ENCODE measurements around the gene C20orf173. TPM values are rescaled to one million over a fixed set of nuclear protein-coding genes. Genes with fewer than 3 reads are reported as not detected.

The C20orf173 gene
- total and polyA plus RNA-seq, 2 of the 13 experiments (the other 11 are each of a cell fraction or from before 2014, with no cell fraction given), result not detected

GRCh38 chr20:35564905-35565304, 35.5 kb upstream of the C20orf173 start:
- H3K9me3 ChIP-seq (ENCODE audit: low read length), result no peaks in the 10 kb centered on the region
- H3K27ac ChIP-seq (ENCODE audit: extremely low read length, insufficient read depth, low read length), result no peak overlapping the region
- in situ Hi-C loops (cut with HindIII; ENCODE audit: extremely low pct_ligation_motif_present, low pct_unique_long_range_greater_than_20kb), result no loop called here
- POLR2A ChIA-PET, result no interaction called here
- H3K4me3 ChIP-seq (replicated peaks in 1 of 3; ENCODE audit: insufficient read depth in 1 of 3, low read depth in 2 of 3, low read length in 3 of 3), result no peak overlapping the region
- no peak overlapping the region for H3K9ac ChIP-seq (ENCODE audit: insufficient read depth, low read depth, low read length)
- no TSS peak for BruUV-seq (replicated peaks)
- no peak for FAIRE-seq
- H3K27me3 ChIP-seq (ENCODE audit: control insufficient read depth in 1 of 2, insufficient read depth in 2 of 2, low read length in 2 of 2), result no peaks in the 10 kb centered on the region
- DNase-seq (ENCODE audit: low spot score), result no peak
- CTCF ChIA-PET (ENCODE audit: low intra/inter-chr PET ratio, low total read pairs), result no interaction called here
- ATAC-seq, result no peak
- no peaks in the 10 kb centered on the region for H4K20me1 ChIP-seq (ENCODE audit: insufficient read depth, low read length)
- TF ChIP-seq TBX3 (IDR thresholded peaks at IDR 0.05; ENCODE audit: borderline replicate concordance), result no peak
- peak; percentile 79; the same call in 1 of the 2 replicates for TF ChIP-seq NFIB (CRISPR knock-in tag; IDR thresholded peaks at IDR 0.05; ENCODE audit: borderline replicate concordance)
- H3K4me1 ChIP-seq (ENCODE audit: insufficient read depth, low read length), result 0 out of 2 replicates have a peak, but pooled peaks cover under 1% of the 10 kb centered on the region
- intact Hi-C loops (cut with micrococcal nuclease; ENCODE audit: unreplicated experiment), result loop anchor here (5.0 kb wide), 1 partner anchor 52 kb away; the partner anchor contains the start of gene SPAG4
- H3K36me3 ChIP-seq (replicated peaks in 1 of 2; ENCODE audit: control insufficient read depth in 1 of 2, insufficient read depth in 2 of 2, low read length in 2 of 2), result no peaks in the 10 kb centered on the region
- H2AFZ ChIP-seq (ENCODE audit: low read length), result no peak overlapping the region
- H3K4me2 ChIP-seq (ENCODE audit: low read depth, low read length), result no peak overlapping the region
- no peaks in the 10 kb centered on the region for H3K79me2 ChIP-seq (ENCODE audit: insufficient read depth, low read length)
- WGBS (ENCODE audit: low lambda C conversion rate), result 89% methylated on average over 7 of the region's 7 CpGs

- no TSS peak for BruUV-seq (replicated peaks)
- FAIRE-seq (no peak), ATAC-seq (no peak), DNase-seq (ENCODE audit: low spot score) (no peak)
- intact Hi-C loops (cut with micrococcal nuclease; ENCODE audit: unreplicated experiment) (no loop called here), in situ Hi-C loops (cut with HindIII; ENCODE audit: extremely low pct_ligation_motif_present, low pct_unique_long_range_greater_than_20kb) (no loop called here)
- H2AFZ ChIP-seq (ENCODE audit: low read length), result no peak overlapping the region
- no peak overlapping the region for H3K9ac ChIP-seq (ENCODE audit: insufficient read depth, low read depth, low read length)
- peaks cover 9% of the 10 kb centered on the region; the same call in 1 of the 2 replicates for H3K4me1 ChIP-seq (ENCODE audit: insufficient read depth, low read length)
- POLR2A ChIA-PET, result interaction anchor here (0.6 kb wide), 1 partner anchor 79 kb away, joined by 4 read pairs; no protein-coding TSS in a partner anchor
- no peak overlapping the region for H3K4me2 ChIP-seq (ENCODE audit: low read depth, low read length)
- H3K36me3 ChIP-seq (replicated peaks in 1 of 2; ENCODE audit: control insufficient read depth in 1 of 2, insufficient read depth in 2 of 2, low read length in 2 of 2), result peaks cover under 1 to 1% of the 10 kb centered on the region in 2 experiments; a peak in 1 of 5 replicates
- H3K27ac ChIP-seq (ENCODE audit: extremely low read length, insufficient read depth, low read length), result no peak overlapping the region
- H4K20me1 ChIP-seq (ENCODE audit: insufficient read depth, low read length), result no peaks in the 10 kb centered on the region
- H3K79me2 ChIP-seq (ENCODE audit: insufficient read depth, low read length), result no peaks in the 10 kb centered on the region
- no peak overlapping the region for H3K4me3 ChIP-seq (replicated peaks in 1 of 3; ENCODE audit: insufficient read depth in 1 of 3, low read depth in 2 of 3, low read length in 3 of 3)
- CTCF ChIA-PET (ENCODE audit: low intra/inter-chr PET ratio, low total read pairs), result no interaction called here
- no peak for TF ChIP-seq NR2F1 (CRISPR knock-in tag; IDR thresholded peaks at IDR 0.05)
- no peak for TF ChIP-seq ZNF281 (CRISPR knock-in tag; IDR thresholded peaks at IDR 0.05; ENCODE audit: borderline replicate concordance)
- TF ChIP-seq PPARG (CRISPR knock-in tag; conservative IDR thresholded peaks at IDR 0.05), result no peak
- peak; percentile 96 for TF ChIP-seq CREB1 (IDR thresholded peaks at IDR 0.05)
- no peak for TF ChIP-seq CREB1 (CRISPR knock-in tag; IDR thresholded peaks at IDR 0.05)
- peak; percentile 96 for TF ChIP-seq ATF7 (IDR thresholded peaks at IDR 0.05)
- no peak for TF ChIP-seq ATF7 (CRISPR knock-in tag; IDR thresholded peaks at IDR 0.05)
- no peak for TF ChIP-seq MXD1 (CRISPR knock-in tag; IDR thresholded peaks at IDR 0.05)
- 77% methylated on average over 10 of the region's 10 CpGs for WGBS (ENCODE audit: low lambda C conversion rate)
- no peaks in the 10 kb centered on the region for H3K9me3 ChIP-seq (ENCODE audit: low read length)
- no peaks in the 10 kb centered on the region for H3K27me3 ChIP-seq (ENCODE audit: control insufficient read depth in 1 of 2, insufficient read depth in 2 of 2, low read length in 2 of 2)
These were observed 34.4 kb upstream of the C20orf173 start for GRCh38 chr20:35563834-35564233.
